RWPE2 (cell line): Measurements from ENCODE around the gene LCE2D.

ENCODE experiments used
- ATAC-seq: fragments of 200-7000 bp; cut with Tn5 transposase; 3 replicates; pipeline ENCODE4 v1.9.1; 2021; ENCODE audit warnings: low read depth
- DNase-seq: peaks from one replicate; pipeline ENCODE4 v3.0.0-alpha.2; 2020; ENCODE audit warnings: low spot score
- H3K27ac ChIP-seq: fragments of 450-650 bp; 2 replicates; pipeline ENCODE4 v1.5.1; 2017; ENCODE audit warnings: mild to moderate bottlenecking; ENCODE audit not compliant: poor library complexity, severe bottlenecking
- H3K27me3 ChIP-seq: fragments of 250-450 bp; sonication (Bioruptor Pico); 2 replicates; pipeline ENCODE4 v1.5.1; 2021; ENCODE audit warnings: mild to moderate bottlenecking, moderate library complexity; ENCODE audit not compliant: insufficient read depth, poor library complexity, severe bottlenecking
- H3K36me3 ChIP-seq: fragments of 250-450 bp; sonication (Bioruptor Pico); 2 replicates; pipeline ENCODE4 v1.5.1; 2020; ENCODE audit warnings: low read depth, mild to moderate bottlenecking, moderate library complexity
- H3K4me1 ChIP-seq: fragments of 250-450 bp; sonication (Bioruptor Pico); 2 replicates; pipeline ENCODE4 v1.5.1; 2021; ENCODE audit warnings: mild to moderate bottlenecking, moderate library complexity; ENCODE audit not compliant: insufficient read depth, poor library complexity, severe bottlenecking
- H3K4me3 ChIP-seq: fragments of 250-450 bp; sonication (Bioruptor Pico); 2 replicates; pipeline ENCODE4 v1.5.1; 2021; ENCODE audit warnings: mild to moderate bottlenecking, moderate library complexity; ENCODE audit not compliant: severe bottlenecking
- H3K9me3 ChIP-seq: fragments of 250-450 bp; sonication (Bioruptor Pico); 2 replicates; pipeline ENCODE4 v1.5.1; 2021; ENCODE audit warnings: mild to moderate bottlenecking, moderate library complexity; ENCODE audit not compliant: severe bottlenecking
- TF ChIP-seq, protein P1 (sequence below): fragments of 450-650 bp; IDR thresholded peaks from one replicate; pipeline ENCODE4 v1.5.1; 2017; ENCODE audit warnings: mild to moderate bottlenecking, moderate library complexity; ENCODE audit not compliant: poor library complexity, severe bottlenecking

The LCE2D gene

DNA sequence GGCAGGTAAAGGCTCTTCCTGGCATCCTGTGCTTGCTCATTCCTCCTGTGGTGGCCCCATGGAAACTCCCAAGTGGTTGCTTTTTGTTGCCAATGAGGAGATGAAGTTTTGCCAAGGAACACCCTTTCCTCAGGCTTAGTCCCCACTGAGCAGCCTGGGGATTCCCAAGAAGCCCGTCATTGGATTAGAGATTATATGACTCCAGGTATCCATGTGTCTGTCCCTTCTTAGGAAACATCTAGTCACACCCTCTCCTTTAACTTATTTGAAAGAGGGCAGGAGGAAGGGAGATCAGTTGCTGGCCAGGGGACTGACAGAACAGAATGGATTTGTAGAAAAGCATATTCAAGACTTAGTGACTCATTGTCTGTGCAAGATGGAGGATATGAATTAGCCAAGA lies 36.4 kb upstream of the LCE2D start:
- Histone ChIP-seq H3K27me3 (no peaks in the 10 kb centered on the region), H3K27ac (no peak overlapping the region), H3K4me3 (no peak overlapping the region), H3K9me3 (no peaks in the 10 kb centered on the region), H3K36me3 (no peaks in the 10 kb centered on the region), H3K4me1 (no peaks in the 10 kb centered on the region)
- ATAC-seq, result no peak
- TF ChIP-seq, protein P1, sequence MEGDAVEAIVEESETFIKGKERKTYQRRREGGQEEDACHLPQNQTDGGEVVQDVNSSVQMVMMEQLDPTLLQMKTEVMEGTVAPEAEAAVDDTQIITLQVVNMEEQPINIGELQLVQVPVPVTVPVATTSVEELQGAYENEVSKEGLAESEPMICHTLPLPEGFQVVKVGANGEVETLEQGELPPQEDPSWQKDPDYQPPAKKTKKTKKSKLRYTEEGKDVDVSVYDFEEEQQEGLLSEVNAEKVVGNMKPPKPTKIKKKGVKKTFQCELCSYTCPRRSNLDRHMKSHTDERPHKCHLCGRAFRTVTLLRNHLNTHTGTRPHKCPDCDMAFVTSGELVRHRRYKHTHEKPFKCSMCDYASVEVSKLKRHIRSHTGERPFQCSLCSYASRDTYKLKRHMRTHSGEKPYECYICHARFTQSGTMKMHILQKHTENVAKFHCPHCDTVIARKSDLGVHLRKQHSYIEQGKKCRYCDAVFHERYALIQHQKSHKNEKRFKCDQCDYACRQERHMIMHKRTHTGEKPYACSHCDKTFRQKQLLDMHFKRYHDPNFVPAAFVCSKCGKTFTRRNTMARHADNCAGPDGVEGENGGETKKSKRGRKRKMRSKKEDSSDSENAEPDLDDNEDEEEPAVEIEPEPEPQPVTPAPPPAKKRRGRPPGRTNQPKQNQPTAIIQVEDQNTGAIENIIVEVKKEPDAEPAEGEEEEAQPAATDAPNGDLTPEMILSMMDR, result no peak
- no peak for DNase-seq

DNA sequence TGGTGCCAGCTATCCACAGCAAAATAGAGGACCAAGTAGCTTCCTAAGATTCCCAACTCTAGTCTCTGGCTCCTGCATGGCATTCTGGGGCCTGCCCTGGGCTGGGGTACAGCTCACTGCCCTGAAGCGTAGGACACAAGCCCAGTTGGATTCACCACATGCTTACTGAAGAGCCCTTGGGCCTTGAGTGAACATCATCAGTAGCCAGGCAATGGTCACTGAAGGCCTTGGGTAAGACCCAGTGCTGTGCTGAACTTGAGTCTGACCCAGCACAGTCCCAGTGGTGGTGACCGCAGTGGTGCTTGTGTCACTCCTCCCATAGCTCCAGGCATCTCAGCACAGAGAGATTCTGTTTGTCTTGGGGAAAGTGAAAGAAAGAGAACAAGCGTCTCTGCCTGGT lies 32.6 kb upstream of the LCE2D start:
- H3K27ac ChIP-seq, result no peak overlapping the region
- ATAC-seq (no peak), DNase-seq (no peak)
- H3K4me1 ChIP-seq, result no peaks in the 10 kb centered on the region
- no peaks in the 10 kb centered on the region for H3K27me3 ChIP-seq
- TF ChIP-seq, protein P1, result no peak
- no peaks in the 10 kb centered on the region for H3K9me3 ChIP-seq
- H3K4me3 ChIP-seq, result no peak overlapping the region
- H3K36me3 ChIP-seq, result no peaks in the 10 kb centered on the region

DNA sequence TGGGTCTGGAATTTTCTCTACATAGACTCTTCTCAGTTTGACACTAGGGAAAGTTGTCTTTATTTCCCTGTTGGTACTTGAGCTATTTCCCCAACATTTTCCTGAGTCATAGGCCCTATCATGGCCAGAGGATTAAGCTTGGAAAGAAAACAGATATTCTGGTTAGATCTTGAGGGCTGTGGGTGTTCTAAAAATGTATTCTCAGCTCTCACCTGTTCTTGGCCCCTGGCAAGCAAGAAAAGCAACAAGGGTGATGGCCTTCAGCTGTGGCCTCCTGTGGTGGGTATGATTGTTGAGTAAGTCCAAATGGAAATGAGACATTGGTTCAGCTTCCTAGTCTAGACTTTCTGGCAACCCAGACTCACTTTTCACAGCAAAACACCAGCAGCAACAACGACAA lies 22.8 kb upstream of the LCE2D start:
- Histone ChIP-seq H3K27me3 (no peaks in the 10 kb centered on the region), H3K9me3 (no peaks in the 10 kb centered on the region), H3K4me3 (no peak overlapping the region), H3K27ac (no peak overlapping the region), H3K36me3 (no peaks in the 10 kb centered on the region), H3K4me1 (no peaks in the 10 kb centered on the region)
- DNase-seq (no peak), ATAC-seq (no peak)
- TF ChIP-seq, protein P1, result no peak

DNA sequence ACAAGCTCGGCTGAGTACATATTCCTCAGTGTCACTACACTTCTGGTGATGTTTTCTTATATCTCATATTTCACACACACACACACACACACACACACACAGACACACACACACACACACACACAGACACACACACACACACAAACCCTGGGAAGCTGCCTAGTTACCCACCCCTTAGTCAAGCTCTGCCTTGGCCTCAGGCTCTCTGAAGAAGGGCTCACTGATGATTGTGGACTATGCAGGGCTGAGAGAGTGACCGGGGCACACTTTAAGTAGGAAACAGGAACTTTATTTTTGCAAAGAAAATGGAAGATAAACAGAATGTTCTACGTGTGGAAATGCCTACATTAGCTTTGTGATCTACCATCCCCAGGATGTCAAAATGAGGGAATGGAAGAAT lies 19.2 kb upstream of the LCE2D start:
- Histone ChIP-seq H3K36me3 (no peaks in the 10 kb centered on the region), H3K27me3 (no peaks in the 10 kb centered on the region), H3K9me3 (no peaks in the 10 kb centered on the region), H3K4me1 (no peaks in the 10 kb centered on the region), H3K4me3 (no peak overlapping the region), H3K27ac (no peak overlapping the region)
- DNase-seq, result no peak
- TF ChIP-seq, protein P1, result no peak
- no peak for ATAC-seq

DNA sequence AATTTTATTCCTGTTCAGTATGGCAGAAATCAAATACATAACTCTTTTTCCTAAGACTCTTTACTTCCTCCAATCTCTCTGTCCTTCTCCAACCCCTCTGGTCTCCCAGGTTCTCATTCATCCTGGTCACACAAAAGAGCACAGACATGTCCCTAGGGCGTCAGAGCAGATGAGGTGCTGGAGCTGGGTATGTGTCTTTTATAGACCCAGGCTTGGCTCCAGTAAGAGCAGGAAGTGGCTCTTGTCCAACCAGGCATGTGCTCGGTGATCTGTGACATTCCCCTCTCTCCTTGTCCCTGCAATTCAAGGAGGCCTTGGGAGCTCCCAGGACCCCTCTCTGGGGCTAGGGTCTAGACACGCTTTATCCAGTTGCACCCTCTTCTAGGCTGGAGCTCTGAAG lies 18.0 kb upstream of the LCE2D start:
- Histone ChIP-seq H3K27ac (no peak overlapping the region), H3K4me1 (no peaks in the 10 kb centered on the region), H3K36me3 (no peaks in the 10 kb centered on the region), H3K27me3 (no peaks in the 10 kb centered on the region), H3K9me3 (no peaks in the 10 kb centered on the region), H3K4me3 (no peak overlapping the region)
- TF ChIP-seq, protein P1, result no peak
- ATAC-seq, result no peak
- no peak for DNase-seq
